ENCODE measurements around the gene PDGFB.

PDGFB gene

GRCh38 chr22:39267974-39268373 is 23.2 kb upstream of the PDGFB start:
- DNase-seq (ENCODE audit: extremely low spot score) = no peak
- TF ChIP-seq ARNT (IDR thresholded peaks at IDR 0.05) = no peak
- TF ChIP-seq FOXM1 (IDR thresholded peaks at IDR 0.05; ENCODE audit: borderline replicate concordance) = no peak
- TF ChIP-seq BHLHE40 (IDR thresholded peaks at IDR 0.05; ENCODE audit: borderline replicate concordance) = no peak
- no peak for TF ChIP-seq TARDBP (IDR thresholded peaks at IDR 0.05)
- no peak for TF ChIP-seq SUZ12 (IDR thresholded peaks at IDR 0.05)
- no peak for TF ChIP-seq HDGF (IDR thresholded peaks at IDR 0.05; ENCODE audit: borderline replicate concordance)
- TF ChIP-seq ELF4 (IDR thresholded peaks at IDR 0.05) = no peak
- TF ChIP-seq CTBP1 (IDR thresholded peaks at IDR 0.05; ENCODE audit: borderline replicate concordance) = no peak
- TF ChIP-seq FOXA1 (IDR thresholded peaks at IDR 0.05) = no peak
- no peak for TF ChIP-seq LEF1 (IDR thresholded peaks at IDR 0.05; ENCODE audit: borderline replicate concordance)
- TF ChIP-seq PKNOX1 (IDR thresholded peaks at IDR 0.05) = no peak
- TF ChIP-seq NFRKB (IDR thresholded peaks at IDR 0.05) = no peak
- TF ChIP-seq FOXK2 (IDR thresholded peaks at IDR 0.05) = no peak
- TF ChIP-seq ZNF384 (IDR thresholded peaks at IDR 0.05) = no peak
- TF ChIP-seq L3MBTL2 (conservative IDR thresholded peaks at IDR 0.05) = no peak
- no peak for TF ChIP-seq SP1 (IDR thresholded peaks at IDR 0.05)
- ChIA-PET POLR2A (interaction anchor here (1.6 kb wide), 1 partner anchor 51 kb away, joined by 5 read pairs; the partner anchor contains the start of gene RPL3), CTCF (no interaction called here)

DNA sequence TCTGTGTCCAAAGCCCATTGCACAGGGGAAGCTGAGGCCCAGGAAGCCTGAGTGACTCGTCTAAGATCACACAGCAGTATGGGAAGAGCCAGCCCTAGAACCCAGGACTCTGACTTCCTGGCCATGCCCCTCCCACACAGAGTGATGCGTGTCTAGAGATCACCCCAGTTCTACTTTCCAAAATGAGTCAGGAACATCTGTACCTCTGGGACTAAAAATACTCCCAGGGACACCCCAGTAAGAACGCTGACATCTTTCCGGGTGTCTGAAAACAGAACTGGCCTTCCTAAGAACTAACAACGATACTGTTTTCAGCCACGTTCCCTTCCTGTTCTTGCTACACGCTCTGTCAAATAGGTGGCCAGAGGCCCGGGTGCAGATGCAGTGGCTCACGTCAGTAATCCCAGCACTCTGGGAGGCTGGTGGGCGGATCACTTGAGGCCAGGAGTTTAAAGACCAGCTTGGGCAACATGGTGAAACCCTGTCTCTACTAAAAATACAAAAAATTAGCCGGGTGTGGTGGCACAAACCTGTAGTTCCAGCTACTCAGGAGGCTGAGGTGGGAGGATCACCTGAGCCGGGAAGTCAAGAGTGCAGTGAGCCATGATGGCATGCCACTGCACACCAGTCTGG is 21.7 kb upstream of the PDGFB start:
- ChIA-PET POLR2A (no interaction called here), CTCF (no interaction called here)
- no peak for TF ChIP-seq LEF1 (IDR thresholded peaks at IDR 0.05; ENCODE audit: borderline replicate concordance)
- no peak for TF ChIP-seq FOXM1 (IDR thresholded peaks at IDR 0.05; ENCODE audit: borderline replicate concordance)
- no peak for TF ChIP-seq FOXA1 (IDR thresholded peaks at IDR 0.05)
- TF ChIP-seq CTBP1 (IDR thresholded peaks at IDR 0.05; ENCODE audit: borderline replicate concordance) = no peak
- TF ChIP-seq SP1 (IDR thresholded peaks at IDR 0.05) = no peak
- TF ChIP-seq ZNF384 (IDR thresholded peaks at IDR 0.05) = no peak
- no peak for TF ChIP-seq PKNOX1 (IDR thresholded peaks at IDR 0.05)
- no peak for TF ChIP-seq HDGF (IDR thresholded peaks at IDR 0.05; ENCODE audit: borderline replicate concordance)
- TF ChIP-seq L3MBTL2 (conservative IDR thresholded peaks at IDR 0.05) = no peak
- no peak for TF ChIP-seq ARNT (IDR thresholded peaks at IDR 0.05)
- TF ChIP-seq NFRKB (IDR thresholded peaks at IDR 0.05) = no peak
- no peak for TF ChIP-seq SUZ12 (IDR thresholded peaks at IDR 0.05)
- TF ChIP-seq BHLHE40 (IDR thresholded peaks at IDR 0.05; ENCODE audit: borderline replicate concordance) = no peak
- no peak for TF ChIP-seq TARDBP (IDR thresholded peaks at IDR 0.05)
- no peak for TF ChIP-seq ELF4 (IDR thresholded peaks at IDR 0.05)
- TF ChIP-seq FOXK2 (IDR thresholded peaks at IDR 0.05) = no peak
- no peak for DNase-seq (ENCODE audit: extremely low spot score)

- CTCF ChIA-PET = no interaction called here
- DNase-seq (ENCODE audit: extremely low spot score) = no peak
- TF ChIP-seq FOXA1 (IDR thresholded peaks at IDR 0.05) = no peak
- TF ChIP-seq CTBP1 (IDR thresholded peaks at IDR 0.05; ENCODE audit: borderline replicate concordance) = no peak
- TF ChIP-seq NFRKB (IDR thresholded peaks at IDR 0.05) = no peak
- no peak for TF ChIP-seq L3MBTL2 (conservative IDR thresholded peaks at IDR 0.05)
- no peak for TF ChIP-seq TARDBP (IDR thresholded peaks at IDR 0.05)
- TF ChIP-seq HDGF (IDR thresholded peaks at IDR 0.05; ENCODE audit: borderline replicate concordance) = no peak
- no peak for TF ChIP-seq FOXK2 (IDR thresholded peaks at IDR 0.05)
- no peak for TF ChIP-seq BHLHE40 (IDR thresholded peaks at IDR 0.05; ENCODE audit: borderline replicate concordance)
- no peak for TF ChIP-seq SUZ12 (IDR thresholded peaks at IDR 0.05)
- no peak for TF ChIP-seq ARNT (IDR thresholded peaks at IDR 0.05)
- no peak for TF ChIP-seq LEF1 (IDR thresholded peaks at IDR 0.05; ENCODE audit: borderline replicate concordance)
- POLR2A ChIA-PET = no interaction called here
Measured at GRCh38 chr22:39265143-39265886, 20.5 kb upstream of the PDGFB start.

- CTCF ChIA-PET = no interaction called here
- POLR2A ChIA-PET = no interaction called here
- DNase-seq (ENCODE audit: extremely low spot score) = no peak
- no peak for TF ChIP-seq NFRKB (IDR thresholded peaks at IDR 0.05)
- no peak for TF ChIP-seq FOXK2 (IDR thresholded peaks at IDR 0.05)
- no peak for TF ChIP-seq ARNT (IDR thresholded peaks at IDR 0.05)
- no peak for TF ChIP-seq LEF1 (IDR thresholded peaks at IDR 0.05; ENCODE audit: borderline replicate concordance)
- no peak for TF ChIP-seq FOXM1 (IDR thresholded peaks at IDR 0.05; ENCODE audit: borderline replicate concordance)
- TF ChIP-seq BHLHE40 (IDR thresholded peaks at IDR 0.05; ENCODE audit: borderline replicate concordance) = no peak
- TF ChIP-seq FOXA1 (IDR thresholded peaks at IDR 0.05) = no peak
- TF ChIP-seq PKNOX1 (IDR thresholded peaks at IDR 0.05) = no peak
- TF ChIP-seq SP1 (IDR thresholded peaks at IDR 0.05) = no peak
- no peak for TF ChIP-seq ZNF384 (IDR thresholded peaks at IDR 0.05)
- no peak for TF ChIP-seq SUZ12 (IDR thresholded peaks at IDR 0.05)
Measured at GRCh38 chr22:39264349-39265038, 19.7 kb upstream of the PDGFB start.

DNA sequence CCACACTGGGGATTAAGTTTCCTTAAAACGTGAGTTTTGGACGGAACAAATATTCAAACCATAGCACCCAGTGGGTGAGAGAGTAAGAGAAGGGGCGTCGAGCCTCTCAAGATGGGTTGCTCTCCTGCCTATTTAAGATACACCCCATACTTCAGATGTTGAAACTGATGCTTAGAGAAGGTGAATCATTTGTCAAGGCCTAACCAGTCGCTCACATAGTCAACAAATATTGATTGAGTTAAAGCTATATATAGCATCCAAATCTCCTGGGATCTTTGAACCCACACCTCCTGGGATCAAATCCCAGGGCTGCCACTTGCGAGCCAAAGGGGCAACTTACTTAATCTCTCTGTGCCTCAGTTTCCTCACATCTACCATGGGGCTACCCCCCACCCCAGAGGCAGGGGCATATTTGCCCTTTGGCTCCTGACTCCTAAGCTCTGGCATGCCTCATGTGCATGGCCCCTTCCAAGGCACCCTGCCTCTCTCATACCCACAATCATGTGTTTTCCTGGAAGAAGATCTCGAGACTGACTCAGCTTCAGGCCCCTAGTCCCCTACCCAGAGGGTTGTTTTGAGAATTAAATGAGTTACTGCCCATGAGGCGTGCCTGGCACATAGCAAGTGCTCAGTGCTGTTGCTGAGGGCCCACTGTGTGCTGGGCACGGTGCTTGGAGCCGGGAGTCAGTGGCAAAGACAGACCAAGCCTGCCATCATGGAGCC is 19.0 kb upstream of the PDGFB start:
- TF ChIP-seq ELF4 (IDR thresholded peaks at IDR 0.05) = no peak
- no peak for TF ChIP-seq ARNT (IDR thresholded peaks at IDR 0.05)
- TF ChIP-seq FOXM1 (IDR thresholded peaks at IDR 0.05; ENCODE audit: borderline replicate concordance) = no peak
- no peak for TF ChIP-seq FOXK2 (IDR thresholded peaks at IDR 0.05)
- TF ChIP-seq SP1 (IDR thresholded peaks at IDR 0.05) = no peak
- TF ChIP-seq BHLHE40 (IDR thresholded peaks at IDR 0.05; ENCODE audit: borderline replicate concordance) = no peak
- no peak for TF ChIP-seq PKNOX1 (IDR thresholded peaks at IDR 0.05)
- TF ChIP-seq TARDBP (IDR thresholded peaks at IDR 0.05) = no peak
- TF ChIP-seq FOXA1 (IDR thresholded peaks at IDR 0.05) = no peak
- TF ChIP-seq ZNF384 (IDR thresholded peaks at IDR 0.05) = no peak
- no peak for TF ChIP-seq HDGF (IDR thresholded peaks at IDR 0.05; ENCODE audit: borderline replicate concordance)
- no peak for TF ChIP-seq SUZ12 (IDR thresholded peaks at IDR 0.05)
- TF ChIP-seq L3MBTL2 (conservative IDR thresholded peaks at IDR 0.05) = no peak
- TF ChIP-seq NFRKB (IDR thresholded peaks at IDR 0.05) = no peak
- no peak for DNase-seq (ENCODE audit: extremely low spot score)
- POLR2A ChIA-PET = no interaction called here
- CTCF ChIA-PET = no interaction called here
